GM19372 (cell line): Measurements from ENCODE around the gene GTF2F2.
"Not testable (repeated sequence)": the region's sequence is repeated elsewhere in the genome, so short reads cannot be mapped to it uniquely, and the experiment has no call there.

ENCODE experiments used
- ATAC-seq: cut with Tn5 transposase; IDR thresholded peaks from one replicate; pipeline ENCODE4 v1.9.1; 2021; ENCODE audit warnings: mild to moderate bottlenecking, low read depth, moderate library complexity; ENCODE audit not compliant: unreplicated experiment

Gene GTF2F2

GRCh38 chr13:45297456-45298205 is 177.3 kb downstream of the GTF2F2 start:
- ATAC-seq = no peak

GRCh38 chr13:45298206-45298505 is 177.8 kb downstream of the GTF2F2 start:
- ATAC-seq = no peak

GRCh38 chr13:45298550-45298949 is 178.2 kb downstream of the GTF2F2 start:
- ATAC-seq = not testable (repeated sequence)

GRCh38 chr13:45299194-45299593 is 178.9 kb downstream of the GTF2F2 start:
- ATAC-seq = no peak

GRCh38 chr13:45300190-45300985 is 180.1 kb downstream of the GTF2F2 start:
- no peak for ATAC-seq

GRCh38 chr13:45301263-45301662 is 181.0 kb downstream of the GTF2F2 start:
- no peak for ATAC-seq

GRCh38 chr13:45302507-45302906 is 182.2 kb downstream of the GTF2F2 start:
- no peak for ATAC-seq

- no peak for ATAC-seq
Observed at GRCh38 chr13:45303026-45303425, 182.7 kb downstream of the GTF2F2 start.

GRCh38 chr13:45303866-45304265 is 183.6 kb downstream of the GTF2F2 start:
- no peak for ATAC-seq

- no peak for ATAC-seq
Observed at GRCh38 chr13:45305079-45305478, 184.8 kb downstream of the GTF2F2 start.

GRCh38 chr13:45306966-45307365 is 186.7 kb downstream of the GTF2F2 start:
- ATAC-seq = no peak

GRCh38 chr13:45310341-45311131 is 190.2 kb downstream of the GTF2F2 start:
- ATAC-seq = no peak

- ATAC-seq = no peak
Observed at GRCh38 chr13:45314822-45315221, 194.5 kb downstream of the GTF2F2 start.

GRCh38 chr13:45315520-45316167 is 195.3 kb downstream of the GTF2F2 start:
- ATAC-seq = no peak

GRCh38 chr13:45316338-45316737 is 196.0 kb downstream of the GTF2F2 start:
- ATAC-seq = no peak

GRCh38 chr13:45316996-45317395 is 196.7 kb downstream of the GTF2F2 start:
- ATAC-seq = no peak

GRCh38 chr13:45320876-45321629 is 200.7 kb downstream of the GTF2F2 start:
- no peak for ATAC-seq

GRCh38 chr13:45325806-45326205 is 205.5 kb downstream of the GTF2F2 start:
- no peak for ATAC-seq

- ATAC-seq = no peak
Observed at GRCh38 chr13:45327253-45327955, 207.1 kb downstream of the GTF2F2 start.
